ENCODE results near the gene FBLN2. TPM values are rescaled to one million over a fixed set of nuclear protein-coding genes. Genes with fewer than 3 reads are reported as not detected.

FBLN2 gene
- total RNA-seq, 4 donors from 2014 or later = 85.9 to 187 (median 117) TPM

DNA sequence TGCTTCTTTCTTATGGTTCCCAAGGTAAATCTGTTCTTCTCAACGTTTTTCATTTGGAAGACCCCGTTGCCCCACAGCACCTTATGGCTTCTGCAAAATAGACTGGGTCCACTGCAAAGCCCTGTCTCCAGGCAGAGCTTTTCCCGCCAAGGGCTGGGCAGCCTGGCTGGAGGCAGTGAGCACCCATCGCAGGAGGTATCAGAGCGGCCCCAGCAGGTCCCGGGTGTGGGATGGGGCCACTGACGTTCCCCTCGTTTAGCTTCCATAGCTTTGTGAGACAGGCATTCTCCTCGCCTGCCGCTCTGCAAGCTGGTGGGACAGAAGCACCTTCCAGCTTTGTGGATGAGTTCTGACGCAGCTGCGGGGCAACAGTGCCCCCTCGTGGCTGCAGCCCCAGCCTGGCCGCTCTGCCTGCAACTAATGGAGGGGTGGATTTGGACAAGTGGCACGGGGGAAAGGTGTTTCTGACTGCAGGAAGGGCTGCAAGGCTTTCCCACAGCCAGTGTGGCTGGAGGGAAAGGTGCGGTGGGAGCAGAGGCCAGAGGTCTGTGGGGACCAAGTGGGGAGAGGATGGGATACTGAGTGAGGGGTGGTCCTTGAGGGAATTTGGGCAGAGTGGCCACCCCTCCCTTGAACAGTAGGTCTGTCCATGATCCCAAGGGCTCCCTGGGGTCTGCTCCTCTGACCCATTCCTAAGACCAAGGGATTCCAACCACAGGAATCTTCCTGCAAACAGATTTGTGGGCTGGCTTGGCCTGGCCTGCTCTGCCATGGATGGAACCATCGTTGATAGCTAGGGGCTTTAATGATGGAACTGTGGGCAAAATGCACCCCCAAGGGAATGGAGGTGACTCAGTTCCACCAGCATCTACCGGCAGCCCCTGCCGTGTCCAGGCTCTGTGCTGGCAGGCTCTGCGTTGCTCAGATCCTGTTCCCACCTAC lies 99.4 kb downstream of the FBLN2 start:
- H3K27me3 ChIP-seq = peaks cover 15% of the 10 kb centered on the region
- no peaks in the 10 kb centered on the region for H3K9me3 ChIP-seq
- H3K4me3 ChIP-seq = no peak overlapping the region
- TF ChIP-seq, protein P1, sequence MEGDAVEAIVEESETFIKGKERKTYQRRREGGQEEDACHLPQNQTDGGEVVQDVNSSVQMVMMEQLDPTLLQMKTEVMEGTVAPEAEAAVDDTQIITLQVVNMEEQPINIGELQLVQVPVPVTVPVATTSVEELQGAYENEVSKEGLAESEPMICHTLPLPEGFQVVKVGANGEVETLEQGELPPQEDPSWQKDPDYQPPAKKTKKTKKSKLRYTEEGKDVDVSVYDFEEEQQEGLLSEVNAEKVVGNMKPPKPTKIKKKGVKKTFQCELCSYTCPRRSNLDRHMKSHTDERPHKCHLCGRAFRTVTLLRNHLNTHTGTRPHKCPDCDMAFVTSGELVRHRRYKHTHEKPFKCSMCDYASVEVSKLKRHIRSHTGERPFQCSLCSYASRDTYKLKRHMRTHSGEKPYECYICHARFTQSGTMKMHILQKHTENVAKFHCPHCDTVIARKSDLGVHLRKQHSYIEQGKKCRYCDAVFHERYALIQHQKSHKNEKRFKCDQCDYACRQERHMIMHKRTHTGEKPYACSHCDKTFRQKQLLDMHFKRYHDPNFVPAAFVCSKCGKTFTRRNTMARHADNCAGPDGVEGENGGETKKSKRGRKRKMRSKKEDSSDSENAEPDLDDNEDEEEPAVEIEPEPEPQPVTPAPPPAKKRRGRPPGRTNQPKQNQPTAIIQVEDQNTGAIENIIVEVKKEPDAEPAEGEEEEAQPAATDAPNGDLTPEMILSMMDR (IDR thresholded peaks at IDR 0.05) = peak in 3 of 4 experiments; percentile 93 to 98 (median 95)
- TF ChIP-seq EP300 (IDR thresholded peaks at IDR 0.05) (no peak), POLR2AphosphoS5 (IDR thresholded peaks at IDR 0.05) (no peak)
- peak; percentile 71 for ATAC-seq
- 7 to 40% methylated on average over 1 to 7 of the region's 20 CpGs for WGBS, 2 donors (ENCODE audit: low coverage in 1 of 2)
- no peaks in the 10 kb centered on the region for H3K36me3 ChIP-seq
- H3K27ac ChIP-seq = no peak overlapping the region
- peaks cover 0 to 35% (median 16%) of the 10 kb centered on the region in 3 donors for H3K4me1 ChIP-seq

DNA sequence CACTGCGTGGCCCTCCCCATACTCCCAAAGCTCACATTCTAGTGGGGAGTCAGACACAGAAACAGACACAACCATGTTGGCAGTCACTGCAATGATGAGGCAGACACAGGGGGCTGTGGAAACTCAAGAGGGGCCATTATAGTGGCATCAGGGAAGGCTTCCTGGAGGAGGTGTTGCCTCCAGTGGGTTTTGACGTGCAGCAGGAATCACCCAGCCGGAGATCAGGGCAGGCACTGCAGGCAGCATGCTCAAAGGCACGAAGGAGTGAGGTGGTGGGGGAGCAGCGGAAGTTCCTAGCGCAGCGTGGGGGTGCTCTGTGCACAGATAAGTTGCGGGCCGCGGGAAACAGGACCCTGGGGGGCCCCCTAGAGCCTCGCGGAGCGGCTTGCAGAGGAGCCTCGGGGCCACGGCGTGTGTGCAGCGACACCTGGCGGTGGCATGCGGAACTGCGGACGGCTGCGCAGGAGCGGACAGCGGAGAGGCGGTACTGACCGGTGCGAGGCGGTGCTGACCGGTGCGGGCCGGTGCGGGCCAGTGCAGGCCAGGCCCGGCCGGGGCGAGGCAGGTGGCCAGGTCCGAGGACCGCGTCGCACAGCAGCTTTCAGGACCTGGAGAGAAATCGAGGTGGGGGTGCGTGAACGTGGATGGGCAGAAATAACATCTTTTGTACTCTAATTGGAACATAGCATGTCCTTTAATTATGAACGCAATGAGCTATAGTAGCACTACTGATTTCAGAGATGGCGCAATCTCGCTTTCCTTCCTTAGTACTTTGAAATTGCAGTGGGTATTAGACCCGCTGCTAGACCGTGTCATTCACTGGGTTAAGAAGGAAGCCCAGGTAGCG lies 101.5 kb downstream of the FBLN2 start:
- no peak overlapping the region for H3K4me3 ChIP-seq
- ATAC-seq = peak; percentile 65
- 16 to 58% methylated on average over 9 to 16 of the region's 48 CpGs for WGBS, 2 donors (ENCODE audit: low coverage in 1 of 2)
- peaks cover 0 to 45% (median 16%) of the 10 kb centered on the region in 3 donors for H3K4me1 ChIP-seq
- H3K9me3 ChIP-seq = no peaks in the 10 kb centered on the region
- TF ChIP-seq, protein P1 (IDR thresholded peaks at IDR 0.05) = peak; percentile 98 to 100 (median 99)
- TF ChIP-seq EP300 (IDR thresholded peaks at IDR 0.05) = no peak
- peak; percentile 41 for TF ChIP-seq POLR2AphosphoS5 (IDR thresholded peaks at IDR 0.05)
- TF ChIP-seq POLR2A (IDR thresholded peaks at IDR 0.05) = no peak
- no peaks in the 10 kb centered on the region for H3K36me3 ChIP-seq
- peaks cover 27% of the 10 kb centered on the region for H3K27me3 ChIP-seq
- H3K27ac ChIP-seq = no peak overlapping the region

DNA sequence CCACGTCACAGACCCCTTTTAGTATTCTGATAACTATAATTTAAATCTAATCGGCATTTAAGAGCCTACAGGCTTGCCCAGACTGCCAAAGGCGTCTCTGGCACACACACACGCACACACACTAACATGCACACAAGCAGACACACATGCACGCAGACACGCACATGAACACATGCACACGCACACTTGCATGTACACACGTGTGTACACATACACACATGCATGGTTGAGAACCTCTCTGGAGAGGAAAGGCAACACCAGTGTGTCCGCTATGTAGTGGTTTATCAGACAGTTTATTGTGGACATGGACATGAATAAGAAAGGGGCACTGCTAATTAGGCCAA lies 102.1 kb downstream of the FBLN2 start:
- 75 to 85% methylated on average over 7 to 8 of the region's 9 CpGs for WGBS, 2 donors (ENCODE audit: low coverage in 1 of 2)
- peaks cover 33% of the 10 kb centered on the region for H3K27me3 ChIP-seq
- H3K4me3 ChIP-seq = no peak overlapping the region
- H3K4me1 ChIP-seq = peaks cover 0 to 48% (median 16%) of the 10 kb centered on the region in 3 donors
- no peaks in the 10 kb centered on the region for H3K9me3 ChIP-seq
- TF ChIP-seq POLR2A (IDR thresholded peaks at IDR 0.05) (no peak), EP300 (IDR thresholded peaks at IDR 0.05) (no peak), POLR2AphosphoS5 (IDR thresholded peaks at IDR 0.05) (no peak)
- TF ChIP-seq, protein P1 (IDR thresholded peaks at IDR 0.05) = no peak
- no peaks in the 10 kb centered on the region for H3K36me3 ChIP-seq
- no peak for ATAC-seq
- no peak overlapping the region for H3K27ac ChIP-seq

DNA sequence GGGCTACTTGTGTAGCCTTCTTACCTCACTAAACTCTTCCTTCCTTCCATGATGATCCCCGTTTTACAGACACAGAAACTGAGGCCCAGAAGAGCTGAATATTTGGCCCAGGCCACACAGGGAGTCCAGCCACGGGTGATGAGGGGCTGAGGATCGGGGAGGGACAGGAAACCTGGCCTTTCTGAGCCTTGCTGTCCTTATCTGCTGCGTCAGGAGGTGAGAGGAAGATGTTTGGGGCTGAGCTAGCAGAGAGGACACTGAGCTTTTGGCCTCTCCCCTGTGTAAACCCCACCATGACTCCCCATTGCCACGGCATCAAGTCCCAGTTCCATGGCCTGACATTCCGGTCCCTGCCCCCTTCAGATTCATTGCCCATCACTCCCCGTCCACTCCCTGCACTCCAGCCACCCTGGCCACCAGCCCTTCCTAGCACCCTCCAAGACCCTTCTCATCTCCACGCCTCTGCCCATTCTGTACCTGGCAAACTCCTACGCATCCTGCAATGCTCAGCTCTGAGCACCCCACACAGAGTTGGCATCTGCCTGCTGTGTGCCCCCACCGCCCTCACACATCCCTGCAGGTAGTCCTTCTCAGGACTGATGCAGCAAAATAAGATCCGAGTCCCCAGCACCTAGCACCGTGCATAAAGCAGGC lies 103.0 kb downstream of the FBLN2 start:
- TF ChIP-seq, protein P1 (IDR thresholded peaks at IDR 0.05) = no peak
- TF ChIP-seq POLR2A (IDR thresholded peaks at IDR 0.05) (no peak), POLR2AphosphoS5 (IDR thresholded peaks at IDR 0.05) (no peak), EP300 (IDR thresholded peaks at IDR 0.05) (no peak)
- no peaks in the 10 kb centered on the region for H3K9me3 ChIP-seq
- no peak overlapping the region for H3K27ac ChIP-seq
- H3K4me3 ChIP-seq = no peak overlapping the region
- WGBS, 2 donors (ENCODE audit: low coverage in 1 of 2) = 93 to 99% methylated on average over 7 to 8 of the region's 12 CpGs
- no peak for ATAC-seq
- H3K27me3 ChIP-seq = peaks cover 34% of the 10 kb centered on the region
- peaks cover 0 to 48% (median 16%) of the 10 kb centered on the region in 3 donors for H3K4me1 ChIP-seq
- no peaks in the 10 kb centered on the region for H3K36me3 ChIP-seq

All from gastroesophageal sphincter (tissue), 4 donors.